Osteocyte (in vitro differentiated cells): ENCODE results near the gene CHST14. TPM values are rescaled to one million over a fixed set of nuclear protein-coding genes. Genes with fewer than 3 reads are reported as not detected.
A peak's percentile ranks its signal among the peaks of the same experiment; 100 is the strongest.

Experiments
- DNase-seq: peaks from one replicate; pipeline ENCODE4 v3.0.0; 2021; ENCODE audit warnings: mixed read lengths; ENCODE audit not compliant: unreplicated experiment; ENCODE audit errors: extremely low spot score
- H3K27ac Mint-ChIP-seq: one replicate; pipeline ENCODE4 v1.8.0; 2021; ENCODE audit warnings: mild to moderate bottlenecking, mixed read lengths; ENCODE audit not compliant: unreplicated experiment
- H3K27me3 Mint-ChIP-seq: one replicate; pipeline ENCODE4 v1.8.0; 2021; ENCODE audit warnings: mixed read lengths; ENCODE audit not compliant: unreplicated experiment
- H3K36me3 Mint-ChIP-seq: one replicate; pipeline ENCODE4 v1.8.0; 2021; ENCODE audit warnings: mixed read lengths; ENCODE audit not compliant: unreplicated experiment
- H3K4me1 Mint-ChIP-seq: one replicate; pipeline ENCODE4 v1.8.0; 2021; ENCODE audit warnings: mixed read lengths; ENCODE audit not compliant: unreplicated experiment
- H3K4me3 Mint-ChIP-seq: one replicate; pipeline ENCODE4 v1.8.0; 2021; ENCODE audit warnings: mild to moderate bottlenecking, moderate library complexity, mixed read lengths; ENCODE audit not compliant: unreplicated experiment
- H3K9me3 Mint-ChIP-seq: one replicate; pipeline ENCODE4 v1.8.0; 2021; ENCODE audit warnings: mixed read lengths; ENCODE audit not compliant: unreplicated experiment
- CTCF ChIP-seq: fragments of 200-600 bp; sonication (generic); IDR thresholded peaks from 2 replicates; pipeline ENCODE4 v1.5.0; 2021; ENCODE audit warnings: antibody characterized with exemption, mild to moderate bottlenecking, moderate library complexity
- total RNA-seq: library from RNA; stranded (reverse); gene quantifications from 2 replicates; pipeline ENCODE4 v1.2.1, GENCODE V29; 2021

CHST14 gene
- total RNA-seq, 1 donor from 2014 or later, result 46.4 TPM

GRCh38 chr15:40435710-40436089 is 35.1 kb upstream of the CHST14 start:
- Mint-ChIP-seq H3K4me3 (peak overlapping the region; percentile 59), H3K27me3 (peaks cover 38% of the 10 kb centered on the region), H3K9me3 (no peaks in the 10 kb centered on the region), H3K36me3 (no peaks in the 10 kb centered on the region), H3K4me1 (peaks cover 40% of the 10 kb centered on the region), H3K27ac (no peak overlapping the region)
- no peak for TF ChIP-seq CTCF
- no peak for DNase-seq

GRCh38 chr15:40436116-40436891 is 34.5 kb upstream of the CHST14 start:
- no peak overlapping the region for H3K27ac Mint-ChIP-seq
- no peak for DNase-seq
- no peaks in the 10 kb centered on the region for H3K36me3 Mint-ChIP-seq
- no peaks in the 10 kb centered on the region for H3K9me3 Mint-ChIP-seq
- H3K4me1 Mint-ChIP-seq, result peaks cover 40% of the 10 kb centered on the region
- TF ChIP-seq CTCF, result no peak
- H3K27me3 Mint-ChIP-seq, result peaks cover 38% of the 10 kb centered on the region
- H3K4me3 Mint-ChIP-seq, result peak overlapping the region; percentile 67

DNA sequence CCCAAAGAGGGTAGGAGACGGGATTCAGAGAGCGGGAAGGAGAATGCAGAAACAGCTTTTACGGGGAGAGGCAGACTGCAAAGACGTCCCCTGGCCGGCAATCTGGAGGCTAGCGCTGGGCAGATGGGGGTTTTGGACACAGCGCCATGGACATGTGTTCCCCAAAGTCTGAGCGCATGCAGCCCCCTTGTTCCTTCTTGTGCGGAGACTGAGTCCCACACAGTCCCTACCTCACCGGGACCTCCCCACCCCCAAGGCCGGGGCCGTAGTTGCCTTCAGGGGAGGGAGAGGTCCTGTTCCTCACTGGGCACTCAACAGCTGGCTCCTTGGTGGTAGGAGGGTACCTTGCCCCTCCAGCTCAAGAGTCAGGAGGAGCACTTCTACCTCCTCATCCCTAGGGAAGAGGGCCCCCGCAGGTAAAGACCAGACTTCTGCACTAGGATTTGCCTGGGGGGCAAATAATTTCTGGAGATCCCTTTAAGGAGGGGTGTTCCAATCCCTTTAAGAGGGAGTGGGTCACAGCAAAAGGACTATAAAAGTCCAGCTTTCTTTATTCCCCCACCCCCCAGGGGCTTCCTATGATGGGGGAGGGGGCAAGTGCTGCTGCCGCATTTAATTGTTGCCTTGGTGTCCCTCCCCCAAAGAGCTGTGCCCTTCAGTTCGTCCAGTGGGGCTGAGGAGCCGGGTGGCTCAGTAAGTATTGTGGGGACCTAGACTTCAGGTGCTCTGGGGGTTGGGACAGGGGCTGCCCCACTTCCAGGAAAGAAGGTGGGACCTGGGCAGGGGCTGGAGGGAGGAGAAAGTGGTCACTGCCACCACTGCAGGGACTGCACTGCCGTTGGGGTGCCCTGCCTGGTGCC is 33.7 kb upstream of the CHST14 start:
- peaks cover 40% of the 10 kb centered on the region for H3K4me1 Mint-ChIP-seq
- TF ChIP-seq CTCF, result no peak
- H3K36me3 Mint-ChIP-seq, result no peaks in the 10 kb centered on the region
- no peak overlapping the region for H3K27ac Mint-ChIP-seq
- peak overlapping the region; percentile 67 for H3K4me3 Mint-ChIP-seq
- no peaks in the 10 kb centered on the region for H3K9me3 Mint-ChIP-seq
- H3K27me3 Mint-ChIP-seq, result peaks cover 38% of the 10 kb centered on the region
- DNase-seq, result no peak

- Mint-ChIP-seq H3K27me3 (peaks cover 33% of the 10 kb centered on the region), H3K4me3 (peak overlapping the region; percentile 14), H3K4me1 (peaks cover 48% of the 10 kb centered on the region), H3K27ac (no peak overlapping the region), H3K9me3 (no peaks in the 10 kb centered on the region), H3K36me3 (no peaks in the 10 kb centered on the region)
- no peak for TF ChIP-seq CTCF
- no peak for DNase-seq
Observed at GRCh38 chr15:40437752-40438687, 32.8 kb upstream of the CHST14 start.
